GM12878 (cell line): ENCODE measurements around the gene CNTNAP2.

Source experiments
- BRCA1 ChIP-seq: IDR thresholded peaks from 2 replicates; pipeline ENCODE4 v1.6.1; 2011; ENCODE audit warnings: low read depth, low read length, improper control_type of control experiment
- EZH2 ChIP-seq: IDR thresholded peaks from 2 replicates; pipeline ENCODE4 v1.6.1; 2012; ENCODE audit warnings: low read depth, mild to moderate bottlenecking, control low read depth, inconsistent platforms, low read length, borderline replicate concordance; ENCODE audit not compliant: control insufficient read depth
- HCFC1 ChIP-seq: fragments of 150-350 bp; IDR thresholded peaks from 2 replicates; pipeline ENCODE4 v1.6.1; 2014; ENCODE audit warnings: low read length
- JUND ChIP-seq: IDR thresholded peaks from 2 replicates; pipeline ENCODE4 v1.6.1; 2012; ENCODE audit warnings: low read depth, mild to moderate bottlenecking, low read length, improper control_type of control experiment, moderate library complexity
- MEF2A ChIP-seq: IDR thresholded peaks from 2 replicates; pipeline ENCODE4 v1.6.1; 2011; ENCODE audit warnings: low read depth, mild to moderate bottlenecking, low read length, moderate library complexity; ENCODE audit not compliant: insufficient read depth
- NFXL1 ChIP-seq: fragments of 450-650 bp; IDR thresholded peaks from 2 replicates; pipeline ENCODE4 v1.6.1; 2017; ENCODE audit warnings: antibody characterized with exemption, mild to moderate bottlenecking, borderline replicate concordance
- PML ChIP-seq: IDR thresholded peaks from 2 replicates; pipeline ENCODE4 v1.6.1; 2012; ENCODE audit warnings: low read length, inconsistent platforms
- SMC3 ChIP-seq: IDR thresholded peaks from 2 replicates; pipeline ENCODE4 v1.6.1; 2011; ENCODE audit warnings: low read length, improper control_type of control experiment, borderline replicate concordance
- TCF3 ChIP-seq: IDR thresholded peaks from 2 replicates; pipeline ENCODE4 v1.6.1; 2012; ENCODE audit warnings: low read depth, mild to moderate bottlenecking, low read length, borderline replicate concordance; ENCODE audit not compliant: insufficient read depth
- TF ChIP-seq, protein P1 (sequence below), 3 experiments: IDR thresholded peaks in 2 of 3; conservative IDR thresholded peaks in 1 of 3; 2 replicates each; pipeline ENCODE4 v1.5.1; 2011; ENCODE audit warnings: low read depth in 3 of 3, low read length in 3 of 3, mild to moderate bottlenecking in 3 of 3, control low read depth in 2 of 3, moderate library complexity in 2 of 3, inconsistent platforms in 1 of 3, mixed read lengths in 1 of 3; ENCODE audit not compliant: control insufficient read depth in 2 of 3, insufficient read depth in 1 of 3; ENCODE audit errors: extremely low read depth in 1 of 3
- TF ChIP-seq, protein P2 (sequence below): IDR thresholded peaks from 2 replicates; pipeline ENCODE4 v1.6.1; 2011; ENCODE audit warnings: low read depth, low read length, improper control_type of control experiment, borderline replicate concordance
- TF ChIP-seq, protein P3 (sequence below): IDR thresholded peaks from 2 replicates; pipeline ENCODE4 v1.6.1; 2012; ENCODE audit warnings: low read depth, low read length, improper control_type of control experiment
- TF ChIP-seq, protein P4 (sequence below): IDR thresholded peaks from 2 replicates; pipeline ENCODE4 v1.6.1; 2012; ENCODE audit warnings: low read length, inconsistent platforms

DNA sequence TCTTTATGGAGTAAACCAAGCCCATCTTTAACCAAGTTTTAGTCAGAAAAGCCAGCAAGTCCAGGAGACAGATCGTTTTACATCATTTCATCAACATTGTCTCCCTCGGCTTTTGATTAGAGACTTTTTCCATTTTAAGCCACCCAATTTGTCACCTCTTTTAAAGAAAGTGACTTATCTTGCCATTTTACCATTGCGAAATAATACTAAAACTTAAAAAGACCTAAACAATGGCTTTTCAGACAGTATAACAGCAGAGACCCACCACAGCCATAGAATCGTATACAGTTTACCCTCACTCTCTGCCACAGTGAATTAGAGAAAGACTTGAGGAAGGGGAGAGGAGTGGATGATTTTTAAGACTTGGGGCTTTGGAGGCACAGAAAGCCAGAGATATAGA lies 2114.3 kb downstream of the CNTNAP2 start:
- TF ChIP-seq, protein P1, sequence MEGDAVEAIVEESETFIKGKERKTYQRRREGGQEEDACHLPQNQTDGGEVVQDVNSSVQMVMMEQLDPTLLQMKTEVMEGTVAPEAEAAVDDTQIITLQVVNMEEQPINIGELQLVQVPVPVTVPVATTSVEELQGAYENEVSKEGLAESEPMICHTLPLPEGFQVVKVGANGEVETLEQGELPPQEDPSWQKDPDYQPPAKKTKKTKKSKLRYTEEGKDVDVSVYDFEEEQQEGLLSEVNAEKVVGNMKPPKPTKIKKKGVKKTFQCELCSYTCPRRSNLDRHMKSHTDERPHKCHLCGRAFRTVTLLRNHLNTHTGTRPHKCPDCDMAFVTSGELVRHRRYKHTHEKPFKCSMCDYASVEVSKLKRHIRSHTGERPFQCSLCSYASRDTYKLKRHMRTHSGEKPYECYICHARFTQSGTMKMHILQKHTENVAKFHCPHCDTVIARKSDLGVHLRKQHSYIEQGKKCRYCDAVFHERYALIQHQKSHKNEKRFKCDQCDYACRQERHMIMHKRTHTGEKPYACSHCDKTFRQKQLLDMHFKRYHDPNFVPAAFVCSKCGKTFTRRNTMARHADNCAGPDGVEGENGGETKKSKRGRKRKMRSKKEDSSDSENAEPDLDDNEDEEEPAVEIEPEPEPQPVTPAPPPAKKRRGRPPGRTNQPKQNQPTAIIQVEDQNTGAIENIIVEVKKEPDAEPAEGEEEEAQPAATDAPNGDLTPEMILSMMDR (IDR thresholded peaks at IDR 0.05 in 2 of 3, conservative IDR thresholded peaks at IDR 0.05 in 1 of 3; ENCODE audit: control insufficient read depth in 2 of 3, extremely low read depth in 1 of 3, insufficient read depth in 1 of 3, low read depth in 3 of 3, low read length in 3 of 3), result no peak
- TF ChIP-seq MEF2A (no peak), JUND (no peak), PML (no peak), NFXL1 (no peak), SMC3 (no peak), TCF3 (no peak), EZH2 (no peak), HCFC1 (no peak), BRCA1 (no peak)
- TF ChIP-seq, protein P2, sequence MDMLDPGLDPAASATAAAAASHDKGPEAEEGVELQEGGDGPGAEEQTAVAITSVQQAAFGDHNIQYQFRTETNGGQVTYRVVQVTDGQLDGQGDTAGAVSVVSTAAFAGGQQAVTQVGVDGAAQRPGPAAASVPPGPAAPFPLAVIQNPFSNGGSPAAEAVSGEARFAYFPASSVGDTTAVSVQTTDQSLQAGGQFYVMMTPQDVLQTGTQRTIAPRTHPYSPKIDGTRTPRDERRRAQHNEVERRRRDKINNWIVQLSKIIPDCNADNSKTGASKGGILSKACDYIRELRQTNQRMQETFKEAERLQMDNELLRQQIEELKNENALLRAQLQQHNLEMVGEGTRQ, result no peak
- TF ChIP-seq, protein P3, sequence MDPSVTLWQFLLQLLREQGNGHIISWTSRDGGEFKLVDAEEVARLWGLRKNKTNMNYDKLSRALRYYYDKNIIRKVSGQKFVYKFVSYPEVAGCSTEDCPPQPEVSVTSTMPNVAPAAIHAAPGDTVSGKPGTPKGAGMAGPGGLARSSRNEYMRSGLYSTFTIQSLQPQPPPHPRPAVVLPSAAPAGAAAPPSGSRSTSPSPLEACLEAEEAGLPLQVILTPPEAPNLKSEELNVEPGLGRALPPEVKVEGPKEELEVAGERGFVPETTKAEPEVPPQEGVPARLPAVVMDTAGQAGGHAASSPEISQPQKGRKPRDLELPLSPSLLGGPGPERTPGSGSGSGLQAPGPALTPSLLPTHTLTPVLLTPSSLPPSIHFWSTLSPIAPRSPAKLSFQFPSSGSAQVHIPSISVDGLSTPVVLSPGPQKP, result no peak
- TF ChIP-seq, protein P4, sequence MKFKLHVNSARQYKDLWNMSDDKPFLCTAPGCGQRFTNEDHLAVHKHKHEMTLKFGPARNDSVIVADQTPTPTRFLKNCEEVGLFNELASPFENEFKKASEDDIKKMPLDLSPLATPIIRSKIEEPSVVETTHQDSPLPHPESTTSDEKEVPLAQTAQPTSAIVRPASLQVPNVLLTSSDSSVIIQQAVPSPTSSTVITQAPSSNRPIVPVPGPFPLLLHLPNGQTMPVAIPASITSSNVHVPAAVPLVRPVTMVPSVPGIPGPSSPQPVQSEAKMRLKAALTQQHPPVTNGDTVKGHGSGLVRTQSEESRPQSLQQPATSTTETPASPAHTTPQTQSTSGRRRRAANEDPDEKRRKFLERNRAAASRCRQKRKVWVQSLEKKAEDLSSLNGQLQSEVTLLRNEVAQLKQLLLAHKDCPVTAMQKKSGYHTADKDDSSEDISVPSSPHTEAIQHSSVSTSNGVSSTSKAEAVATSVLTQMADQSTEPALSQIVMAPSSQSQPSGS, result no peak
